Kidney epithelial cell (primary cell): ENCODE measurements around the gene NMT1. TPM values are rescaled to one million over a fixed set of nuclear protein-coding genes. Genes with fewer than 3 reads are reported as not detected.

Experiments used
- DNase-seq: peaks from one replicate; pipeline ENCODE4 v3.0.0-alpha.2; 2010; ENCODE audit warnings: low read depth
- H3K27me3 ChIP-seq: 2 replicates; pipeline ENCODE4 v1.6.0; 2011; ENCODE audit warnings: low read length; ENCODE audit not compliant: control insufficient read depth, insufficient read depth
- H3K36me3 ChIP-seq: 2 replicates; pipeline ENCODE4 v1.5.1; 2011; ENCODE audit warnings: low read length; ENCODE audit not compliant: control insufficient read depth, insufficient read depth
- H3K4me3 ChIP-seq: 2 replicates; pipeline ENCODE4 v1.5.1; 2011; ENCODE audit warnings: low read depth, mild to moderate bottlenecking, control low read depth, low read length
- total RNA-seq: library from RNA; depleted of rRNA; stranded (reverse); fragments of >200 nt; gene quantifications from 2 replicates; pipeline ENCODE4 v1.2.3, GENCODE V29; 2015
- TF ChIP-seq, protein P1 (sequence below): IDR thresholded peaks from 2 replicates; pipeline ENCODE4 v1.5.1; 2011; ENCODE audit warnings: mild to moderate bottlenecking, moderate library complexity, low read length, control low read depth, inconsistent platforms; ENCODE audit not compliant: insufficient read depth, poor library complexity, severe bottlenecking

NMT1 gene
- total RNA-seq, 1 donor from 2014 or later = 68.0 TPM

- no peak for DNase-seq
- Histone ChIP-seq H3K27me3 (no peaks in the 10 kb centered on the region), H3K36me3 (no peaks in the 10 kb centered on the region), H3K4me3 (no peak overlapping the region)
- TF ChIP-seq, protein P1, sequence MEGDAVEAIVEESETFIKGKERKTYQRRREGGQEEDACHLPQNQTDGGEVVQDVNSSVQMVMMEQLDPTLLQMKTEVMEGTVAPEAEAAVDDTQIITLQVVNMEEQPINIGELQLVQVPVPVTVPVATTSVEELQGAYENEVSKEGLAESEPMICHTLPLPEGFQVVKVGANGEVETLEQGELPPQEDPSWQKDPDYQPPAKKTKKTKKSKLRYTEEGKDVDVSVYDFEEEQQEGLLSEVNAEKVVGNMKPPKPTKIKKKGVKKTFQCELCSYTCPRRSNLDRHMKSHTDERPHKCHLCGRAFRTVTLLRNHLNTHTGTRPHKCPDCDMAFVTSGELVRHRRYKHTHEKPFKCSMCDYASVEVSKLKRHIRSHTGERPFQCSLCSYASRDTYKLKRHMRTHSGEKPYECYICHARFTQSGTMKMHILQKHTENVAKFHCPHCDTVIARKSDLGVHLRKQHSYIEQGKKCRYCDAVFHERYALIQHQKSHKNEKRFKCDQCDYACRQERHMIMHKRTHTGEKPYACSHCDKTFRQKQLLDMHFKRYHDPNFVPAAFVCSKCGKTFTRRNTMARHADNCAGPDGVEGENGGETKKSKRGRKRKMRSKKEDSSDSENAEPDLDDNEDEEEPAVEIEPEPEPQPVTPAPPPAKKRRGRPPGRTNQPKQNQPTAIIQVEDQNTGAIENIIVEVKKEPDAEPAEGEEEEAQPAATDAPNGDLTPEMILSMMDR = no peak
These were observed 66.1 kb downstream of the NMT1 start for GRCh38 chr17:45127207-45127547.

DNA sequence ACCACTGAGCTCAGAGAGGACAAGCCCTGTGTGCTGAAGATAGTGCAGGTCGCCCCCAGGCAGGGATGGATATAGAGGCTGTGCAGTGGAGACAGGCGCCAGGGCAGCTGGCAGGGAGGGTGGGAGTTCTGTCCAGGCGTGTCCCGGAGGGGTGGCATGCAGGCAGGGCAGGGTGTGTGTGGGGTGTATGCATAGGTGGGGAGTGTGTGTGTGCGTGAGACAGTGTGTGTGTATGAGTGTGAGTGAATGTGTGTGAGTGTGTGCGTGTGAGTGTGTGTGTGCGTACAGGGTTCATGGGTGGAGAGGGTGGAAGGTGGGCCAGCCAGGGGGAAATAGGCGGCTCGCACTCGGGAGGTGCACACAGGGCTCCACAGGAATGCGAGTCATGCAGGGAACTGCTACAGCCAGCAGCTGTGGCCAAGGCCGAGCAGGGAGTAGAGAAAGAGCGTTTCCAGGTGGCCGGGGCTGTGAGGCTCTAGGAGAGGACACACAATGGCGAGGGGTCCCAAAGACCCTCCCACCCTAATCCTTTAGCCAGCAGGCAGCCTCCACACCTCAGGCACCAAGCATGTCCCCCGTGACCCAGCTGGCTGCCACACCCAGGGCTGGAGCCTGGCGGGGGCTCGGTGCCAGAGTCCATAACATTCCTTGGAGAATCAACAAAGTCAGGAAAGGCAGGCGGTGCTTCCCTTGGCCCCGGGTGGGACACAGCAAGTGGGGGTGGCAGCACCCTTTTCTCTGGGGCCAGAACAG, 66.6 kb downstream of the NMT1 start:
- TF ChIP-seq, protein P1 = no peak
- no peaks in the 10 kb centered on the region for H3K36me3 ChIP-seq
- H3K4me3 ChIP-seq = no peak overlapping the region
- H3K27me3 ChIP-seq = no peaks in the 10 kb centered on the region
- DNase-seq = no peak

DNA sequence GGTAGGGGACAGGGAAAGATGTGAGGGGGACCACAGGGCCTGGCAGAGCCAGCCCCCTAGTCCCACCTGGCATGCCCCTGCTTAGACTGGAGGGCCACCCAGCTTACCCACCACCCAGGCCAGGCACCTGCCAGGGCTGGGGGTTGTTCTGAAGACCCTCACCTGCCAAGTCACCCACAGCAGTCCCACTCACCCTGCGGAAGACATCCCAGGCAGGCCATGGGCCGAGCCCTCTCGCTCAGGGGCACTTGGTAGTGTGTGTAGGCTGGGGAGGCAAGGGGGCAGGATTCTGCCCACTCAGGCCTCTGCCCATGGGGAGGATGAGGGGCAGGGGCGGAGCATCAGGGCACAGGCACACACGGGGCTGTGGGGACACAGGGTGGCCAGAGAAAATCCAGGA, 67.2 kb downstream of the NMT1 start:
- no peak for DNase-seq
- TF ChIP-seq, protein P1 = no peak
- no peak overlapping the region for H3K4me3 ChIP-seq
- no peaks in the 10 kb centered on the region for H3K36me3 ChIP-seq
- no peaks in the 10 kb centered on the region for H3K27me3 ChIP-seq

GRCh38 chr17:45128989-45129388, 67.9 kb downstream of the NMT1 start:
- H3K27me3 ChIP-seq = no peaks in the 10 kb centered on the region
- no peaks in the 10 kb centered on the region for H3K36me3 ChIP-seq
- no peak for DNase-seq
- TF ChIP-seq, protein P1 = no peak
- no peak overlapping the region for H3K4me3 ChIP-seq

- no peak for DNase-seq
- no peak overlapping the region for H3K4me3 ChIP-seq
These were observed 68.4 kb downstream of the NMT1 start for GRCh38 chr17:45129426-45129939.

More at GRCh38 chr17:45129426-45129939, 68.4 kb downstream of the NMT1 start:
- TF ChIP-seq, protein P1 = no peak
- no peaks in the 10 kb centered on the region for H3K27me3 ChIP-seq
- H3K36me3 ChIP-seq = no peaks in the 10 kb centered on the region
